ENCODE data around the gene MAP4K2. TPM values are rescaled to one million over a fixed set of nuclear protein-coding genes. Genes with fewer than 3 reads are reported as not detected.

MAP4K2 gene
- total and polyA plus RNA-seq, 2 of the 13 experiments (the other 11 are each of a cell fraction or from before 2014, with no cell fraction given) = 8.3 to 17.6 TPM

DNA sequence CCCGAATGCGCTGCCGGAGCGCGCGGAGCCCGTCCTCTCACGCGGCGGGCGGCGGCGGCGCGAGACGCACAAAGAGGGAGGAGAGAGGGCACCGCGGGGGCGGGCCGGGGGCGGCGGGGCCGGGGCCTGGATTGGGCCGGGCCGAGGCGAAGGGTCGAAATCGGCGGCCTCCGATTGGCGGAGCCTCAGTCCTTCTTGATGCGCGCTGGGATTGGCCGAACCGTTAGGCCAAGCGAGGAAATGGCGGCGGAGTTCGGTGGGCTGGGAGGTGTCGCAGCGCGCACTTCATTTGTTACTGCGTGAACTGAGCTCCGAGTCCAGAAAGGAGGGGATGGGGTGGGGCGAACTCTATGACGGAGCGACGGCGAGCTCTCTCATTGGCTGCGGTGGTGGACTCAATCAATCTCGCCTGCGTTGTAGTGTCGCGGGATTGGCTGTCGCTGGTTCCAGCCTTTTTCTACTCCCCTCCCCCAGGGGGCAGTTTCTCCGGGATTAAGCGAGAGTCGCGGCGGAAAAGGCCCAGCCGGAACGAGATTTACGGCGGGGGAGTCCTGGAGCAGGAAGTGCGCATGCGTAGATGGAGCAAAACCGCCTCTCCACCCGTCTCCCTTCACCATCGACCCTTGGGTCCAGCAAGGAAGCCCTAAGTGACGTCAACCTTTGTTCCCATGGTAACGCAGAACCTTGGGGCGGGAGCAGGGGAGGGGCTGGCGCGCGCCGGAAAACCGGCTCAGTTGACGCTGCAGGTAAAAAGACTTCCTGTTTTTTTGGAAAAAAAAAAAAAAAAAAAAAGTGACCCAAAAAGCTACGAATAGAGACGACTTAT lies 24.3 kb downstream of the MAP4K2 start, which contains the start of gene SF1 (continued):
- TF ChIP-seq KLF16 (CRISPR knock-in tag; IDR thresholded peaks at IDR 0.05) (0 out of 4 replicates have a peak, but pooled peaks of 1 of the 2 experiments have one; percentile 18), ZNF274 (CRISPR knock-in tag; IDR thresholded peaks at IDR 0.05) (0 out of 2 replicates have a peak, but pooled peaks have one; percentile 17), ZNF703 (CRISPR knock-in tag; IDR thresholded peaks at IDR 0.05; ENCODE audit: borderline replicate concordance) (no peak), HDAC2 (CRISPR knock-in tag; IDR thresholded peaks at IDR 0.05) (0 out of 2 replicates have a peak, but pooled peaks have one; percentile 30), ZSCAN30 (CRISPR knock-in tag; IDR thresholded peaks at IDR 0.05) (no peak), ZNF460 (CRISPR knock-in tag; IDR thresholded peaks at IDR 0.05; ENCODE audit: borderline replicate concordance) (no peak), ZBTB25 (CRISPR knock-in tag; IDR thresholded peaks at IDR 0.05) (peak; percentile 91), MIER3 (CRISPR knock-in tag; IDR thresholded peaks at IDR 0.05; ENCODE audit: borderline replicate concordance) (no peak), ZNF317 (CRISPR knock-in tag; IDR thresholded peaks at IDR 0.05) (peak; percentile 42; the same call in 1 of the 2 replicates), ZFP36L1 (CRISPR knock-in tag; IDR thresholded peaks at IDR 0.05) (0 out of 2 replicates have a peak, but pooled peaks have one; percentile 41), NR0B2 (CRISPR knock-in tag; IDR thresholded peaks at IDR 0.05) (no peak)
- TF ChIP-seq, protein P1, sequence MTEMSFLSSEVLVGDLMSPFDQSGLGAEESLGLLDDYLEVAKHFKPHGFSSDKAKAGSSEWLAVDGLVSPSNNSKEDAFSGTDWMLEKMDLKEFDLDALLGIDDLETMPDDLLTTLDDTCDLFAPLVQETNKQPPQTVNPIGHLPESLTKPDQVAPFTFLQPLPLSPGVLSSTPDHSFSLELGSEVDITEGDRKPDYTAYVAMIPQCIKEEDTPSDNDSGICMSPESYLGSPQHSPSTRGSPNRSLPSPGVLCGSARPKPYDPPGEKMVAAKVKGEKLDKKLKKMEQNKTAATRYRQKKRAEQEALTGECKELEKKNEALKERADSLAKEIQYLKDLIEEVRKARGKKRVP (CRISPR knock-in tag; IDR thresholded peaks at IDR 0.05) = peak in 1 of 2 experiments; percentile 26; a peak in 1 of 4 replicates
- TF ChIP-seq, protein P2, sequence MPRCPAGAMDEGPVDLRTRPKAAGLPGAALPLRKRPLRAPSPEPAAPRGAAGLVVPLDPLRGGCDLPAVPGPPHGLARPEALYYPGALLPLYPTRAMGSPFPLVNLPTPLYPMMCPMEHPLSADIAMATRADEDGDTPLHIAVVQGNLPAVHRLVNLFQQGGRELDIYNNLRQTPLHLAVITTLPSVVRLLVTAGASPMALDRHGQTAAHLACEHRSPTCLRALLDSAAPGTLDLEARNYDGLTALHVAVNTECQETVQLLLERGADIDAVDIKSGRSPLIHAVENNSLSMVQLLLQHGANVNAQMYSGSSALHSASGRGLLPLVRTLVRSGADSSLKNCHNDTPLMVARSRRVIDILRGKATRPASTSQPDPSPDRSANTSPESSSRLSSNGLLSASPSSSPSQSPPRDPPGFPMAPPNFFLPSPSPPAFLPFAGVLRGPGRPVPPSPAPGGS (CRISPR knock-in tag; IDR thresholded peaks at IDR 0.05) = 0 out of 2 replicates have a peak, but pooled peaks have one; percentile 59
- TF ChIP-seq, protein P3, sequence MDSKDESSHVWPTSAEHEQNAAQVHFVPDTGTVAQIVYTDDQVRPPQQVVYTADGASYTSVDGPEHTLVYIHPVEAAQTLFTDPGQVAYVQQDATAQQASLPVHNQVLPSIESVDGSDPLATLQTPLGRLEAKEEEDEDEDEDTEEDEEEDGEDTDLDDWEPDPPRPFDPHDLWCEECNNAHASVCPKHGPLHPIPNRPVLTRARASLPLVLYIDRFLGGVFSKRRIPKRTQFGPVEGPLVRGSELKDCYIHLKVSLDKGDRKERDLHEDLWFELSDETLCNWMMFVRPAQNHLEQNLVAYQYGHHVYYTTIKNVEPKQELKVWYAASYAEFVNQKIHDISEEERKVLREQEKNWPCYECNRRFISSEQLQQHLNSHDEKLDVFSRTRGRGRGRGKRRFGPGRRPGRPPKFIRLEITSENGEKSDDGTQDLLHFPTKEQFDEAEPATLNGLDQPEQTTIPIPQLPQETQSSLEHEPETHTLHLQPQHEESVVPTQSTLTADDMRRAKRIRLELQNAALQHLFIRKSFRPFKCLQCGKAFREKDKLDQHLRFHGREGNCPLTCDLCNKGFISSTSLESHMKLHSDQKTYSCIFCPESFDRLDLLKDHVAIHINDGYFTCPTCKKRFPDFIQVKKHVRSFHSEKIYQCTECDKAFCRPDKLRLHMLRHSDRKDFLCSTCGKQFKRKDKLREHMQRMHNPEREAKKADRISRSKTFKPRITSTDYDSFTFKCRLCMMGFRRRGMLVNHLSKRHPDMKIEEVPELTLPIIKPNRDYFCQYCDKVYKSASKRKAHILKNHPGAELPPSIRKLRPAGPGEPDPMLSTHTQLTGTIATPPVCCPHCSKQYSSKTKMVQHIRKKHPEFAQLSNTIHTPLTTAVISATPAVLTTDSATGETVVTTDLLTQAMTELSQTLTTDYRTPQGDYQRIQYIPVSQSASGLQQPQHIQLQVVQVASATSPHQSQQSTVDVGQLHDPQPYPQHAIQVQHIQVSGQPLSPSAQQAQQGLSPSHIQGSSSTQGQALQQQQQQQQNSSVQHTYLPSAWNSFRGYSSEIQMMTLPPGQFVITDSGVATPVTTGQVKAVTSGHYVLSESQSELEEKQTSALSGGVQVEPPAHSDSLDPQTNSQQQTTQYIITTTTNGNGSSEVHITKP (CRISPR knock-in tag; IDR thresholded peaks at IDR 0.05; ENCODE audit: low read depth) = 0 out of 2 replicates have a peak, but pooled peaks have one; percentile 48
- TF ChIP-seq, protein P4, sequence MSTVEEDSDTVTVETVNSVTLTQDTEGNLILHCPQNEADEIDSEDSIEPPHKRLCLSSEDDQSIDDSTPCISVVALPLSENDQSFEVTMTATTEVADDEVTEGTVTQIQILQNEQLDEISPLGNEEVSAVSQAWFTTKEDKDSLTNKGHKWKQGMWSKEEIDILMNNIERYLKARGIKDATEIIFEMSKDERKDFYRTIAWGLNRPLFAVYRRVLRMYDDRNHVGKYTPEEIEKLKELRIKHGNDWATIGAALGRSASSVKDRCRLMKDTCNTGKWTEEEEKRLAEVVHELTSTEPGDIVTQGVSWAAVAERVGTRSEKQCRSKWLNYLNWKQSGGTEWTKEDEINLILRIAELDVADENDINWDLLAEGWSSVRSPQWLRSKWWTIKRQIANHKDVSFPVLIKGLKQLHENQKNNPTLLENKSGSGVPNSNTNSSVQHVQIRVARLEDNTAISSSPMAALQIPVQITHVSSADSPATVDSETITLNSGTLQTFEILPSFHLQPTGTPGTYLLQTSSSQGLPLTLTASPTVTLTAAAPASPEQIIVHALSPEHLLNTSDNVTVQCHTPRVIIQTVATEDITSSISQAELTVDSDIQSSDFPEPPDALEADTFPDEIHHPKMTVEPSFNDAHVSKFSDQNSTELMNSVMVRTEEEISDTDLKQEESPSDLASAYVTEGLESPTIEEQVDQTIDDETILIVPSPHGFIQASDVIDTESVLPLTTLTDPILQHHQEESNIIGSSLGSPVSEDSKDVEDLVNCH (CRISPR knock-in tag; IDR thresholded peaks at IDR 0.05) = no peak
